Measurements from ENCODE around the gene SHLD1. TPM values are rescaled to one million over a fixed set of nuclear protein-coding genes. Genes with fewer than 3 reads are reported as not detected.

Gene SHLD1
- total and polyA plus RNA-seq, 2 donors (not counting 3 experiments of a cell fraction or from before 2014, with no cell fraction given), result 4.7 to 6.3 TPM

GRCh38 chr20:5834436-5835005 lies 84.3 kb downstream of the SHLD1 start:
- Histone ChIP-seq H2AFZ (ENCODE audit: low read depth, low read length) (no peak overlapping the region), H3K4me1 (ENCODE audit: control insufficient read depth, extremely low read depth, insufficient read depth, low read length) (peaks cover 14% of the 10 kb centered on the region), H3K27me3 (ENCODE audit: control insufficient read depth in 2 of 2, insufficient read depth in 2 of 2, low read length in 2 of 2) (no peaks in the 10 kb centered on the region), H3K79me2 (ENCODE audit: control insufficient read depth, insufficient read depth, low read length) (no peaks in the 10 kb centered on the region), H3K27ac (ENCODE audit: insufficient read depth, low read depth, low read length) (no peak overlapping the region), H3K4me3 (replicated peaks in 1 of 3; ENCODE audit: insufficient read depth in 1 of 3, low read depth in 1 of 3, low read length in 3 of 3) (no peak overlapping the region), H3K36me3 (ENCODE audit: control insufficient read depth in 2 of 2, extremely low read depth in 1 of 2, insufficient read depth in 2 of 2, low read length in 2 of 2) (no peaks in the 10 kb centered on the region), H3K9me3 (replicated peaks; ENCODE audit: control insufficient read depth, insufficient read depth, low read length) (no peaks in the 10 kb centered on the region), H3K4me2 (ENCODE audit: insufficient read depth, low read length) (no peak overlapping the region), H3K9me1 (replicated peaks; ENCODE audit: control insufficient read depth, extremely low read depth, insufficient read depth, low read length) (no peaks in the 10 kb centered on the region), H4K20me1 (replicated peaks; ENCODE audit: control insufficient read depth, extremely low read depth, insufficient read depth, low read length) (no peaks in the 10 kb centered on the region), H3K9ac (replicated peaks; ENCODE audit: extremely low read depth, insufficient read depth, low read length) (no peak overlapping the region)
- TF ChIP-seq EZH2 (IDR thresholded peaks at IDR 0.05; ENCODE audit: borderline replicate concordance, low read depth, low read length, severe bottlenecking) (no peak), CTCF (IDR thresholded peaks at IDR 0.05; ENCODE audit: extremely low read depth in 1 of 2, insufficient read depth in 1 of 2, low read depth in 1 of 2, low read length in 2 of 2) (no peak), POLR2AphosphoS5 (IDR thresholded peaks at IDR 0.05; ENCODE audit: insufficient read depth, low read depth, low read length) (no peak), GATA2 (IDR thresholded peaks at IDR 0.05; ENCODE audit: insufficient read depth, insufficient read length, low read depth, low read length) (no peak), MYC (IDR thresholded peaks at IDR 0.05; ENCODE audit: low read depth, low read length) (no peak), POLR2A (IDR thresholded peaks at IDR 0.05; ENCODE audit: low read depth, low read length) (no peak), MAX (IDR thresholded peaks at IDR 0.05; ENCODE audit: insufficient read depth, insufficient read length) (no peak), FOS (IDR thresholded peaks at IDR 0.05; ENCODE audit: borderline replicate concordance, insufficient read depth, low read length) (no peak), JUN (IDR thresholded peaks at IDR 0.05; ENCODE audit: borderline replicate concordance, insufficient read depth, insufficient read length, low read depth) (no peak)
- CTCF ChIA-PET, result interaction anchor here (0.6 to 1.1 kb wide), 2 partner anchors 47 to 251 kb away, joined by 3 read pairs; no protein-coding TSS in a partner anchor
- no peak for DNase-seq (ENCODE audit: low read depth, low spot score)
- POLR2A ChIA-PET, result no interaction called here
- FAIRE-seq, result no peak
- intact Hi-C loops (cut with micrococcal nuclease), result loop anchor here (2.0 kb wide), 1 partner anchor 30 kb away; no protein-coding TSS in a partner anchor
- dilution Hi-C loops (cut with MboI; ENCODE audit: extremely low pct_ligation_motif_present, low sequenced_read_pairs), result no loop called here
- BruUV-seq (replicated peaks), result no TSS peak
